IPS DF 19.7 (cell line): ENCODE measurements around the gene SLC25A29.
"Not testable (repeated sequence)": the region's sequence is repeated elsewhere in the genome, so short reads cannot be mapped to it uniquely, and the experiment has no call there.

ENCODE experiments used
- DNase-seq: peaks from one replicate; pipeline ENCODE4 v3.0.0-alpha.2; 2013; ENCODE audit warnings: low read depth, low spot score

Gene SLC25A29

DNA sequence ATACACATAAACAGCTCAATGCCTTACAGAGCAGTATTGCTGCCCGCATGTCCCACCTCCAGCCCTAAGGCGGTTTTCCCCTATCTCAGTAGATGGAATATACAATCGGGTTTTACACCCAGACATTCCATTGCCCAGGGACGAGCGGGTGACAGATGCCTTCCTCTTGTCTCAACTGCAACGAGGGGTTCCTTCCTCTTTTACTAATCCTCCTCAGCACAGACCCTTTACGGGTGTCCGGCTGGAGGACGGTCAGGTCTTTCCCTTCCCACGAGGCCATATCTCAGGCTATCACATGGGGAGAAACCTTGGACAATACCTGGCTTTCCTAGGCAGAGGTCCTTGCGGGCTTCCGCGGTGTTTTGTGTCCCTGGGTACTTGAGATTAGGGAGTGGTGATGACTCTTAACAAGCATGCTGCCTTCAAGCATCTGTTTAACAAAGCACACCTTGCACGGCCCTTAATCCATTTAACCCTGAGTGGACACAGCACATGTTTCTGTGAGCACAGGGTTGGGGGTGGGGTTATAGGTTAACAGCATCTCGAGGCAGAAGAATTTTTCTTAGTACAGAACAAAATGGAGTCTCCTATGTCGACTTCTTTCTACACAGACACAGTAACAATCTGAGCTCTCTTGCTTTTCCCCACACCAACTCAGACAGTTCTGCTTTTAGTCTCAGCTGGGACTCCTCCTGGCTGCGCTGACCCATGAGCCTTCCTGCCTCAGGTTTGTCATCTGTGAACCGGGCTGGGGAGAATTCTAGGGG, 6.0 kb upstream of the SLC25A29 start:
- not testable (repeated sequence) for DNase-seq

DNA sequence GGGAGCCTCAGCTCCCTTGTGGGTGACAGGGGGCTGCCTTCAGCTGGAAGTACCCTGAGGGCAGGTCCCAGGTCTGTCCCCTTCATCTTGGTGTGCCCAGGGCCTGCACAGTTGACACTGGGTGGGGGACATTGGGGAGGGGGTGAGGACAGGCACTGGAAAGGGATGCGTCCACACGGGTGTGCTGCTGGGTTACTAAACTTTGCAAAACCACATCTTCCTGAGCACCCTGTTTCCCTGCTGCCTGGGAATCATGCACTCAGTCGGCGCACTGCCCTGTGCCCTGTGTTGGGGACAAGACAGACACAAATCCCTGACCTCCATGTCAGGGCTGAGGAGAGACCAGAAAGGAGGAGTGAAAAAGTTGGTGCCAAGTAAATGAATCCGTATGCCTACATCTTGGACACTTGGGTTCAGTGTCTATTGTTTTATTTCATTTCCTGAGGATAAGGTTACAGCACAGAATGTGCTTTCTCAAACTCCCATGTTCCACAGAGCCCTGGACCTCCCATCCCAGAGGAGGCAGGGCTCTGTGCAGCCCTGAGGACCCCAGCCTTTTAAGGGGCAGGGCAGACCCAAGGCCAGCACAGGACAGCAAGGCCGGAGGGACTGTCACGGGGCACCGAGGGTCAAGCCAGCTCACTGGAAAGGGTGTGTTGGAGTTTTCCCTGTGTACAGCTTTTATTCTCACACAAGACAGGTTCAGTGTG, 2.9 kb upstream of the SLC25A29 start:
- no peak for DNase-seq

DNA sequence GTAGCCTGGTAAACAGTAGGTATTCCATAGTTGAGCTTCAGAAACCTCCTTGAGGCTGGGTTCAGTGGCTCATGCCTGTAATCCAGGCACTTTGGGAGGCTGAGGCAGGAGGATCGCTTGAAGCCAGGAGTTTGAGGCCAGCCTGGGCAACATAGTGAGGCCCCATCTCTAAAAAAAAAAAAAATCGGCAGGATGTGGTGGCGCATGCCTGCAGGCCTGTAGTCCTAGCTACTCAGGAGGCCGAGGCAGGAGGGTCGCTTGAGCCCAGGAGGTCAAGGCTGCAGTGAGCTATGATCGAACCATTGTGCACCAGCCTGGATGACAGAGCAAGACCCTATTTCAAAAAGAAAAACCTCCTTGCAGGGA, 2.2 kb upstream of the SLC25A29 start:
- DNase-seq, result not testable (repeated sequence)

DNA sequence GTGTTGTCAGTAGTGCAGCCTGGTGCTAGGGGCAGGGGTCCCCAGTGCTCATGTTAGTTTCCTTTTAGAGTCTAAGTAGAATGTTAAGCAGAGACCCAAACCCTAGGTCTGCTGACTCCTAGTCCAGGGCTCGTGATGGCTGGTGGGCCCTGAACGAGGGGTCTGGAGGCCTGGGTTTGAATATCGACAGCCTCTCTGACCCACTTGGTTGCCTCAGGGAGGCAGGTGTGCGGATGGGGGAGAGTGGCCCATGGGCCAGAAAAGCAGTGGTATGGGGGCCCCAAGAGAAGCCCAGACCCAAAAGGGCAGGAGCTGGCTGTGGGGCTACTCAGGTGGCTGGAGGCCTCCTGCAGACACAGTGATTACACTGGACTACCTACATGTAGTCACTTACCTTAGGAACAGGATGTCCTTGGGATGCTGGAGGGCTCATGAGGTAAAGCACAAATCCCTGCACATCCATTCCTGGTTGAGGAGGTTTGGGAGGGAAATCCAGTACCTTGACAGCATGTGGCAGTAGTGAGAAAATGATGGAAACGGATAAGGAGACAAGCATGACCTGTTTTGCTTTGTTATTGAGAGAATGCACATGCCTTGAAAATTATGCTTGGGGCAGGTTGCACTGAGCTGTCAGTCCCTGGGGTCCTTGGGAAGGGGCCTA, 1.7 kb upstream of the SLC25A29 start:
- no peak for DNase-seq

DNA sequence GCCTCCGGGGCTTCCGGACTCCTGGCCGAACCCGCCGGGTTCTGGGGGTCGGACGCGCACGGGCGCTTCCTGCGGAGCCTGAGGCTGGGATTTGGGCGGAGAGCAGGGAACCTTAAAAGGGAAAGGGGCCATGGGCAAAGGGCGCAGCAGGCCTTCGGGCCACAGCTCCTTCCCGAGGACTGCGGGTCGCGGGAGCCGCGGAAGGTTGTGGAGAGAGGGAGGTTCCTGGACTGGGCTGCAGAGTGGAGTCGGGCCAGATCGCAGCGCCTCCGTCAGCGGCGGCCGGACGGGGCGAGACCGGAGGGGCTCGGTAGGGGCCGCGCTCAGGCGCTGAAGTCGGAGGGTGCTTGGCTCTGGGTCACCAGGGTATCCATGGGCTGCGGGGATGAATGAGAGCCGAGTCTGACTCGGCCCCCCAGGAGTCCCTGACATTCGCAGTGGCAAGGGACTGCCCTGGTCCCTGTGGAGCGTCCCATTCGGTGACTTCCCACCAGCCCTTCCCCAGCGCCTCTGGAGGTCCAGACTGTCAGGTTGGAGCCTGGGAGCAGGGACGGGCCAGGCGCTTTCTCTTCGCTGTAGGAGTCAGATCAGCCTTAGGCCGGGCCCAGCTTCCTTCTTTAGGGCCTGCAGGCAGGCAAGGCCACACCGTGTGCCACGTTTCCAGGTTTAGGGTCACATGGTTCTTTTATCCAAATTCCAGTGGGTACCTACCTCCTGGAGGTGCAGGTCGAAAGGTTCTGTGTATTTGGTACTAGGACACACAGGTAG, 938 bp upstream of the SLC25A29 start:
- DNase-seq, result no peak

DNA sequence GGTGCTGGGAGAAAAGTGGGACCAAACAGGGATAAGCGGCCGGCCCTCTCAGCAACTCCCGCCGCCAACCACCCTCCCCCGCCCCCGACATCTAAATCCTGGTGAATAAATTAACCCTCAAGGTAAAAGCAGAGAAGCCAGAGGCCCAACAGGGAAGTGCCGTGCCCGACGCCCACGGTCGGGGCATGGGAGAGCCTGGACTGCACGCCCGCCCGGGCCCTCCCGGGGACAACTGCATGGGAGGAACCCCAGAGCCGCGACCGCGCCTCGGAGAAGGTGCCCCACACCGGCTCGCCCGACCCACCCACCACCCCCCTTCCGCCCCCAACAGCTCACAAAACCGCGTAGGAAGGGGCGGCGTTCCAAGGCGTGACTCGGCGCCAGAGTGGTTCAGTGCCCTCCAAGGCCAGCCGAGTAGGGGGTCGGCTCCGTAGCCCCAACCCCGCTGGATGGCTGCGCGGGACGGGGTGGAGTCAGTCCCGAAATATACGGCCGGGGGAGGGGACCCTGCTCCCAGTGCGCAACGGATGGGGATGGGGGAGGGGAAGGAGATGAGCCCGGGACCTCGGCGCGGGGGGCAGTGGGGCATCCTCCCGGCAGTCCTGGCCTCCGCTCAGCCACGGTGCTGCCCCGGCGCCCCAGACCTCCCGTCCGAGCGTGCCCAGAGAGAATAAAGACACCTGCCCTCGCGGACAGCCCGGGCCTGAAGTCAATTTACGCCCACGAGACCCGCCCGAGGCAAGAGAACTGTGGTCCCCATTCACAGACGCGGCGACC, 732 bp downstream of the SLC25A29 start:
- no peak for DNase-seq

DNA sequence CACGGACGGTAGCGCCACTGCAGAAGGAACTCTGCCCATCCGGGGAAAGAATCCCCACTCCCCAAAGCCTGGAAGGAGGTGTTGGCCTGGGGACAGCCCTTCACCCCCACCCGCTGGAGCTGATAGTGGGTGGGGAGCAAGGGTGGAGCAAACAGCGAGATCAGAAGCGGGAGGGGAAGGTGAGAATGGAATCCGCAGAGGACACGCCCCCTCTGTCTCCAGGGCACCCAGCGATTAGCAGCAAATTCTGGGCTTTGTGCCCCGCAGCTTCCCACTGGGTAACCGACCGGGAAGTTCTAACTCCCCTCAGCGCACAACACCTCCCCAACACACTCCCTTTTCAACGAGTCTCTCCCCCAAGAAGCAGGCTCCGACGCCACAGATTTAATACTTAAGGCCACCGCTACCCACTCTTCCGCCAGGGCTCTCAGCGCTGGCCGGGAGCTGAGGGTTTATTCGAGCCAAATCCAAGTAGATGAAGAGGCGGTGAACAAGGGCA, 1.4 kb downstream of the SLC25A29 start:
- no peak for DNase-seq

DNA sequence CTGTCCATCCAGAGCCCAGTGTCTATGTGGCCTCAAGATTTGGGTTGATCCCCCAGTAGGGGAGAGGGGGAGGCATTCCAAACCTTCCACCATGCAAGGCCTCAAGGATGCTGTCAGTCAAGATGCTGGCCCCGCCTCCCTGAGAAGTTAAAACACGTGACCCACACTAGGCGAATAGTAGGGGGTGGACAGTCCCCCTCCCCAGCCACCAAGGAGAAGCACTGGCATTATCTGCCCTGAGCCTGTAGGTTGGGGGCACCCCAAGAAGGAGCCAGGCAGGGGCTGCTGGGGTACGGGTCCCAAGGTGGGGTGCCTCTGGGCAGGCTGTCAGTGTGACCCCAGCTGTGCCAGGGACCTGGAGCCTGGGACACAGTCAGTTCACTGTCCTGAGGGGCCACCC, 2.3 kb downstream of the SLC25A29 start:
- DNase-seq, result no peak

DNA sequence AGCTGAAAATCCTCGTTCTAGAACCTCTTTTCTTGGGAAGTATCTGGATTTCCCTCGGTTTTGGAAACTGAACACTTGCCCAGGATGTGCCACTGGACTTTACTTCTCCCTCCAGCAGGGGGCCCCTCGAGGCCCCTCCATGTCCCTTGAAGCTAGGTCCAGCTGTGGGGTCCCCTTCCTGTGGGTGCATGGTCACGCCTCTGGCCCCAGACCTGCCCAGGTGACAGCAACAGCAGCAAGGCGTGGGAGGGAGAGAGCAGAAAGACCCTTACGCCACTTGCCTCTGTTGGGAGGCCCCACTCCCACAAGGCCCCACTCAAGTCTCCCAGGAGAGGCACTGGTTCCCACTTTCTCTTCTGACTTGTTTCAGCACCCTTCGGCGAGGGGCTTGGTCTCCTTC, 3.1 kb downstream of the SLC25A29 start:
- DNase-seq, result no peak

DNA sequence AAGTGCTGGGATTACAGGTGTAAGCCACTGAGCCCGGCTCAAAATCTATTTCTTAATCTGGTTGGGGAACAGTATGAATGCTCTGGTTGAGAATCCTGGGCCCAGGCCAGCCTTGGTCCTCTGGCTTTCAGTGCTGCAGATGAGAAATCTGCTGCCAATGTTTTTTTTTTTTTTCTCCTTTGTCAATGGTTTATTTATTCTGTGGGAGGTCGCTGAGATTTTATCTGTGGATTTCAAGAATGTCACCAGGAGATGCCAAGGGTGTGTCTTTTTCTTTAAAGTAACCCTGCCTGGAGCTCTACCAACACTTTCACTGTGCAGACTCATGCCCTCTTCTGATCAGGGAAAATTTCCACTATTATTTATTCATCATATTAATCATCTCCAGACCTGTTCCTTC, 3.6 kb downstream of the SLC25A29 start:
- DNase-seq, result no peak

DNA sequence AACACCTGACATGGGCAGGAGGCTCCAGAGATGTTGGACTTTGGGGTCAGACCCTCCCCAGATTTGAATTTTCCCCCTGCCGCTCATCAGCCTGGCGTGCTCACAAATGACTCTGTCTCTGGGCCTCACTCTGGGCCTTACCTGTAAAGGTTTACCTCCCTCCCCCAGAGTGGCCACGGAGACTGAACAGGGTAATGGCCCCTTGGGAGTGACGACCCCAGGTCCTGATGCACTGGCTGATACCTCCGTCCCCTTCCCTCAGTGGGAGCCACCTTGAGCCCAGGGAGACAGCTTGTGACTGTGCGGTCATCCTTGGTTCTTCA, 7.0 kb downstream of the SLC25A29 start:
- DNase-seq, result no peak

DNA sequence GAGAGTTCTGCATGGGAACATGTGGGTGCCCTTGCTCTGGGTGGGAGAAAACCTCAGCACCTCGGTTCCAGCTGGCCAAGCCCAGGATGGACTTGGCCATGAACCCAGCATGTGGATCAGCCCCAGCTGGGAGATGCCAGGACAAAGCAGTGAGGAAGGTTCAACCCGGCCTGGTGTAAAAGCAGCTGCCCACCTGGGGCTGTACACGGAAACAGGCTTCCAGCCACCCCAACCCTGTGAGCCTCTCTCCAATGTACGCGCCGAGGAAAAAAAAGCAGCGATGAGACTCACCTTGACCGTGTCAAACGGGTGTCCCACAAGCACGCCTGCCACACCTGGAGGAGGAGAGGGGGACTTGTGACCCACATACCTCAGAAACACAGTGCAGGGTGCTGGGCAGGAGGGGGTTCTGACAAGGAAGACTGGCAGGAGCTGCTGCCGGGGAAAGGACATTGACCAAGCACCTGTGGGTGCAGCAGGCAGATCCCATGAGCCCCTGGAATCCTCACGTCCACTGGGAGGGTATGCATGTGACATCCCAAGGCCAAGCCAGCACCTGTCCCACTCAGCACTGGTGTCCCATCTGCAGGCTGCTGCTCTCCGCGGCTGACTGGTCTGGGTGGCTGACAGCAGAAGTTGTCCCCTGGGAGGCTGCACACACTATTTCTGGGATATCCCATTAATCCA, 7.5 kb downstream of the SLC25A29 start:
- DNase-seq, result no peak

DNA sequence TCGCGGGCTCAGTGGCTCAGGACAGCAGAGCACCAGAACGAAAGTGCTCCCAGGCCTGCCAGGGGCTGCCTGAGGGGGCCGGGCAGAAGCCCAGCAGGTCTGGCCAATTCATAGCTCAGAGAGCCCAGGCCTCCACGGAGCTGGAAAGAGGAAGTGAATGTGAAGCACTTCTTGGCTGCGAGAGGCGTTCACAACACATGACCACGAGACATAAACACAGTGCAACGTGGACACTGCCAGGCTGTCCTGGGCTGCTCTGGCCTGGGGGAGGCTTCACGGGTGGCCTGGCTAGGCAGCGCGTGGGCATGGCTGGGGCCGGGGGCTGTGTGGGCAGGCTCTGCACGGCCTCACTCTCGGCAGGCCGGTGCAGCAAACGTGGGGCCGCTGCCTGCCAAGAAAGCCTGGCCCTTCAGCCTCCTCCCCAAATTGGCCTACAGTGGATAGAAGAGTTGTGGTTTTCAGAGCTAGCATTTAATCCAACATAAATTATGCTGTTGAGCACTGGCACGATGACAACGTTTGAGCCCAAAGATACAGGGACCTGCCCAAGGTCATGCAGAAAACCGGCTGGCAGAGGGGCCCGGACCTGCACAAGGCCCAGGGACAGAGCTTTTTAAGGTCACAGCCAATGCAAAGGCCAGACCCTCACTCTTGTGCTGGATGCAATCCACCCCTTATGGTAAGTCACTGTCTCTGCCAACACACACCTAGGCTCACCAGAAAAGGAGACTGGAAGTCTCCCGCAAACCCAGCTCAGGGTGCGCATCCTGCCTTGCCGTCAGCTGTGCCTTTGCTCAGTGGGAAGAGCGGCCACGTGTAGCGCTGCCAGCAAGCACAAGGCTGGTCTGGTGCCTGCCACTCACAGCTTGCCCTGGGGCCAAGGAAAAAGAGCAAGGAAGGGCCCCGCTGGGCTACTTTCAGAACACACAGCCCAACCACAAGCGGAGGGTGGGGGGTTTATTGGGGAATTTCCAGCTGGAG, 8.6 kb downstream of the SLC25A29 start:
- no peak for DNase-seq

DNA sequence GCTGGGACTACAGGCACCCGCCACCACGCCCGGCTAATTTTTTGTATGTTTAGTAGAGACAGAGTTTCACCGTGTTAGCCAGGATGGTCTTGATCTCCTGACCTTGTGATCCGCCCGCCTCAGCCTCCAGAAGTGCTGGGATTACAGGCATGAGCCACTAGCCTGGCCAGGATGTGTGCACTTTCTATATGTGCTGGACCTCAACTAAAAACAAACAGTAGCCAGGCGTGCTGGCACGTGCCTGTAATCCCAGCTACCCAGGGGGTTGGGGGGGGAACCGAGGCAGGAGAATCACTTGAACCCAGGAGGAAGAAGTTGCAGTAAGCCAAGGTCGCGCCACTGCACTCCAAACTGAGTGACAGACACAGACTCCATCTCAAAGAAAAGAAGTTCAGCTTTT, 9.5 kb downstream of the SLC25A29 start:
- DNase-seq, result not testable (repeated sequence)

DNA sequence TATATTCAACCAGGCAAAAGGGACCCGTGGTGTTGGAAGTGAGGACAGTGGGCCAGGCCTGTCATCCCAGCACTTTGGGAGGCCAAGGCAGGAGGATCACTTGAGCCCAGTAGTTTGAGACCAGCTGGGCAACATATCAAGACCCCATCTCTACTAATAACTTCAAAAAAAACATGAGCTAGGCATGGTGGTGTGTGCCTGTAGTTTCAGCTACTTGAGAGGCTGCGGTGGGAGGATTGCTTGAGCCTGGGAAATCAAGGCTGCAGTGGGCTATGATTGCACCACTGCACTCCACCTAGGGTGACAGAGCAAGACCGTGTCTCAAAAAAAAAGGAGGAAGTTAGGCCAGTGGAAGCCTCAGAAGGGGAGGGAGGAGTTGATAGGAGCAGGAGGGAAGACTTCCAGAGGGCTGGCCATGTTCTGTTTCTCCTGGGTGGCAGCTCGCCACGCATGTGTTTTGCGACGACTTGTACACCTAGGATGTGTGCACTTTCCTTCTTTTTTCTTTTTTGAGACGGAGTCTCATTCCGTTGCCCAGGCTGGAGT, 10.1 kb downstream of the SLC25A29 start:
- DNase-seq, result no peak

DNA sequence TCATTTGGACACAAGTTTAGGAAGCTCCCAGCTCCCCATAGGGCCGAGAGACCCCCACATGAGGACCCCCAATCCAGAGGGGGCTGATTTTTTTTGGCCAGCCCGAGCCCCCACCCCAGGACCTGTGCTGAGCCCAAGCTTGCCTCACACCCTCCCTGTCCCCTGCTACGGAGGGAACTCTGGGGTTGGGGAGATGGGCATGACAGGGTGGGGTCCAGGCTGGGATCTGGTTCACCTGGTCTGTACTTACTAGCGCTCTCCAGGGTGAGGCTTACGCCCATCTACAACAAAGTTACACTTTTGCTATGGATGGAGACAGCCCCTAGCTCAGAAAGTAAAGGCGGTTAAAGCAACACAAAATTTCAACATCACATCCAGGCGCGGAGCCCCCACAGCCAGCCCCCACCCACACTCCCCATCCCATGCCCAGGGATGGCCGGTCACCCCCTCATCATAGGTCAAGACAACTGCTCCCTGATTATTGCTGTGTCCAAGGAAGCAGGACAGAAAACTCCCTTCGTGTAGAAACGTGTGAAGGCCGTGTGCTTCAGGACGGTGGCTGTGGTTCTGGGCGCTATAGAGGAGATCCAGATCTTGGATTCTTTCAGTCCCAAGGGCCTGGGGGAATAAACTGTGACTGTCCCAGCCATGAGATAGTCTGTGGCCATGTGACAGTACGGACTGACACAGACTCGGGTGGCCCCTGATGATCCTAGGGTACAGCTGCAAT, 10.7 kb downstream of the SLC25A29 start:
- no peak for DNase-seq

DNA sequence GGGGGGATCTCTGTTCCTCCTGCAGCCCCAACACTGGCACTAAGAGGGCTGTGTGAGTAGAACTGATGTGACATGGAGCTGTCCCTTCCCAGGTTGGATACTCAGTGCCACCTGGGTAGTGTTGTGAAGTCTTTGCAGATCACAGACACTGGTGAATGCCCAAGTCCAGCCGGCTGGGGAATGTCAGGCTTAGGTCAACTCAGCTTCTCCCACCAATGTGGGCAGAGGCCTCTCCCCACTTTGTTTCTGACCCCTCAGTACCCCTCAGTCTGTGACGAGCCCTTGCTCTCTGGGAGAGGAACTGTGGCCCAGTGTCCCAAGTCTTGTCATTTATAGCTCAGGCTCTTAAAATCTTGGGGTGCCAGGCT, 11.3 kb downstream of the SLC25A29 start:
- DNase-seq, result no peak

DNA sequence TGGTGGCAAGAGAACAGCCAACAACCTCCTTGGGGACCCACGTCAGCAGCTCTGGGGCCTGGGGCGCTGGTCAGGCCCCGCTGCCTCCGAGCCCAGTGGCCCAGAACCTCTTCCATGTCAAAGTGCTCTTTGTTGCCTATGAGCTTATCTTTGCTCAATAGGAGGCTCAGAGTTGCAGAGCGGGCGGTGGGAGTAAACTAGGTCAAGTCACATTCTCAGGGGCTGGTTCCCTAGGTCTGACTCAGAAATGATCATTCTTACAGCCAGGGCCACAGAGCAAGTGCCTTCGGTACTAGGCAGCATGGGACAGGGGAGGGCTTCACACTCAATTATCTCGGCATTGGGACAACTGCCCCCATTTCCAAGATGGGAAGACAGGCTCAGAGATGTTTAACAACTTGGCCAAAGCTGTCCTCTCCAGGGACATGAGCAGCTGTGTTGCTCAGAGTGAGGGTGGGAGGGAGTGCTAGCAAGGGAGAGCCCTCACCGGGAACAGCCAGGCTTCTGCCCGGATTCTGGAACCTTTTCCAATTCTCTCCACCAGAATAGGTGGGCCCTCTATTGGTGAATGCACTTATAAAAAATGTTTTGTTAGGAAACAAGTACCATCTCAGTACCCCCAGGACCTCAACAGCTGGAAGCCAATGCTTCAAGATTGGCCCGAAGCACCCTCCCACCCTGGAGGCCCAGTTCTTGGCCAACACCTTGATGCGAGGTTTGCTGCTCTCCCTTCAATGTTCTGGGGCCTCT, 11.9 kb downstream of the SLC25A29 start:
- no peak for DNase-seq
